Measurements from ENCODE around the gene PRXL2C. TPM values are rescaled to one million over a fixed set of nuclear protein-coding genes. Genes with fewer than 3 reads are reported as not detected.
"Not testable (repeated sequence)": the region's sequence is repeated elsewhere in the genome, so short reads cannot be mapped to it uniquely, and the experiment has no call there.

The PRXL2C gene, protein sequence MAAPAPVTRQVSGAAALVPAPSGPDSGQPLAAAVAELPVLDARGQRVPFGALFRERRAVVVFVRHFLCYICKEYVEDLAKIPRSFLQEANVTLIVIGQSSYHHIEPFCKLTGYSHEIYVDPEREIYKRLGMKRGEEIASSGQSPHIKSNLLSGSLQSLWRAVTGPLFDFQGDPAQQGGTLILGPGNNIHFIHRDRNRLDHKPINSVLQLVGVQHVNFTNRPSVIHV
- 0.82 TPM for polyA plus RNA-seq (2012; ENCODE audit: low read depth, missing spikeins)

DNA sequence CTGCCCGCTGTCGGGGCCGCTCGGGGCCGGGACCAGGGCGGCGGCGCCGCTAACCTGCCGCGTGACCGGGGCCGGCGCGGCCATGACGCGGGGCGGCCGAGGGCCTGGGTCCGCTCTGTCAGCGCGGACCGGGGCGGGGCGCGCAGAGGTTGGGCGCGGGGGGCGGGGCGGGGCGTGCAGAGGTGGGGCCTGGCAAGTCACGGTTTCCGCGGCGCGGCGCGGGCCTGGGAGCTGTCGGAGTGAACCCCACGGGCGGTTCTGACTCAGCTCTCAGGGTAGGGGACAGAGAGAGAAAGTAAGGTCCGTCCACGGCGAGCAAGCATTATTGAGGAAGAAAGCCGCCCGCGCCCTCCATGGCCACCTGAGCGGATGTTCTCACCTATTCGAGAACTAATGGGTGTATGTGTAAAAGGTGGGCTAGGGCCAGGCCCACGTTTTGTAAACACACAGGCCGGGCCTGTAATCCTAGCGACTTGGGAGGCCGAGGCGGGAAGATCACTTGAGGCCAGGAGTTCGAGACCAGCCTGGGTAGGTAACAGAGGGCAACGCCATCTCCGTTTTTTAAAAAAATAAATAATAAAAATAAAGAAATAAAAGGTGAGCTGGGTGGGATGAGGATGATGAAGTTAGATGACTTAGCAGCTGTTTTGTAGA is at the start of gene PRXL2C:
TSS of gene PRXL2C (minus strand) at position 120 of the 654 bp plus-strand sequence. CDS start at position 84, 36 bp downstream.
- no peak for TF ChIP-seq SPI1 (IDR thresholded peaks at IDR 0.05; ENCODE audit: low read depth, low read length)
- TF ChIP-seq PAX5 (IDR thresholded peaks at IDR 0.05; ENCODE audit: insufficient read depth, low read length, severe bottlenecking) = no peak
- no peak for TF ChIP-seq POLR2AphosphoS5 (IDR thresholded peaks at IDR 0.05; ENCODE audit: low read depth, low read length)
- TF ChIP-seq POLR2A (IDR thresholded peaks at IDR 0.05; ENCODE audit: low read depth, low read length) = no peak
- TF ChIP-seq POU2F2 (IDR thresholded peaks at IDR 0.05; ENCODE audit: low read depth, low read length) = no peak
- TF ChIP-seq TAF1 (IDR thresholded peaks at IDR 0.05; ENCODE audit: low read depth, low read length) = no peak
- FAIRE-seq = no peak
- no peak for DNase-seq (ENCODE audit: insufficient read length, low spot score)

DNA sequence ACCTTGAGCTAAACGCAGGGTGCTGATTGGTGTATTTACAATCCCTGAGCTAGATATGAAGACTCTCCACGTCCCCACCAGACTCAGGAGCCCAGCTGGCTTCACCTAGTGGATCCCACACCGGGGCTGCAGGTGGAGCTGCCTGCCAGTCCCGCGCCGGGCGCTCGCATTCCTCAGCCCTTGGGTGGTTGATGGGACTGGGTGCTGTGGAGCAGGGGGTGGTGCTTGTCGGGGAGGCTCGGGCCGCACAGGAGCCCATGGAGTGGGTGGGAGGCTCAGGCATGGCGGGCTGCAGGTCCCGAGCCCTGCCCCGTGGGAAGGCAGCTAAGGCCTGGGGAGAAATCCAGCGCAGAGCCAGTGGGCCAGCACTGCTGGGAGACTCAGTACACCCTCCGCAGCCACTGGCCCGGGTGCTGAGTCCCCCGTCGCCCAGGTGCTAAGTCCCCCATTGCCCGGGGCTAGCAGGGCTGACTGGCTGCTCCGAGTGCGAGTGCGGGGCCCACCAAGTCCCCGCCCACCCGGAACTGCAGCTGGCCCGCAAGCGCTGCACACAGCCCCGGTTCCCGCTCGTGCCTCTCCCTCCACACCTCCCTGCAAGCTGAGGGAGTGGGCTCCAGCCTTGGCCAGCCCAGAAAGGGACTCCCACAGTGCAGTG is 45.7 kb upstream of the PRXL2C start:
- FAIRE-seq; DNase-seq (ENCODE audit: insufficient read length, low spot score): not testable (repeated sequence)

DNA sequence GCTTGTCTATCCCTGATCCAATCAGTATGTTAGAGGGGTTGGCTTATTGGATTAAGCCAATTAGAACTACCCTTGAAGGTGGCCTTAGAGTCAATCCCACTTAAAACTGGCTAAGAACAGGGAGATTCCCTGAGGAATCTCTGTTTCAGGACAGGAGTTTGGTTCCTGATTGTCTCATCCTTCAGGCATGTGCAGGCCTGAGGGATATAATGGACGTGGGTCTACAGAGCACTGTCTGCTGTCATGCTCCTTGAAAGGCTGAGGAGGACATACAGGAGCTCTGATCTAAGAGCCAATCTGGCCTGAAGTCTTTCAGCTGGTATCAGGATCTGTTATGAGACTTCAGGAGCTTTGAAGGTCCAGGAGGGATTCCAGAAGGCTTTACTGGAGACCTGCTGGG is 36.2 kb upstream of the PRXL2C start:
- FAIRE-seq = no peak
- no peak for TF ChIP-seq POLR2AphosphoS5 (IDR thresholded peaks at IDR 0.05; ENCODE audit: low read depth, low read length)
- DNase-seq (ENCODE audit: insufficient read length, low spot score) = no peak

DNA sequence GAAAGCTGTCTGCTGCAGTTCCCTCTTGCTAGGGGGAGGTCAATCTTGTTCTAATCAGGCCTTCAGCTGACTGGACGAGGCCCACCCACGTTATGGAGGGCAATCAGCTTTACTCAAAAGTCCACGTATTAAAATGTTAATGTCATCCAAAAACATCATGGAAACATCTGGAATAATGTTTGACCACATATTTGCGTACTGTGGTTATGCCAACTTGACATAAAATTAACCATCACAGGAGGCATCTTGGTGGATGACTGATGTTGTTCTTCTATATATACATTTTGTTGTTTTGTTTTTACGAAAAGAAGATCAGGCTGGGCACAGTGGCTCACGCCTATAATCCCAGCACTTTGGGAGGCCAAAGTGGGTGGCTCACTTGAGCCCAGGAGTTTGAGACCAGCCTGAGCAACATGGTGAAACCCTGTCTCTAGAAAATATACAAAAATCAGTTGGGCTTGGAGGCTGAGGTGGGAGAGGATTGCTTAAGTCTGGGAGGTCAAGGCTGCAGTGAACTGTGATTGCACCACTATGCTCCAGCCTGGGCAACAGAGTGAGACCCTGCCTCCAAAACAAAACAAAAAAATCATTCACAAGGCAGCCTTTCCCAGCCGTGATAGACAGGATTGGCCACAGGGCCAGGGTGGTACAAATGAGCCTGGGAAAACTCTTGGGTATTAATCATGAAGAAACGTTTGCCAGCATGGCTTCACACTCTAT is 33.8 kb upstream of the PRXL2C start:
- no peak for FAIRE-seq
- no peak for DNase-seq (ENCODE audit: insufficient read length, low spot score)
- TF ChIP-seq PAX5 (IDR thresholded peaks at IDR 0.05; ENCODE audit: insufficient read depth, low read length, severe bottlenecking) (no peak), POLR2AphosphoS5 (IDR thresholded peaks at IDR 0.05; ENCODE audit: low read depth, low read length) (no peak), TAF1 (IDR thresholded peaks at IDR 0.05; ENCODE audit: low read depth, low read length) (no peak), POU2F2 (IDR thresholded peaks at IDR 0.05; ENCODE audit: low read depth, low read length) (no peak), SPI1 (IDR thresholded peaks at IDR 0.05; ENCODE audit: low read depth, low read length) (no peak), POLR2A (IDR thresholded peaks at IDR 0.05; ENCODE audit: low read depth, low read length) (no peak)

DNA sequence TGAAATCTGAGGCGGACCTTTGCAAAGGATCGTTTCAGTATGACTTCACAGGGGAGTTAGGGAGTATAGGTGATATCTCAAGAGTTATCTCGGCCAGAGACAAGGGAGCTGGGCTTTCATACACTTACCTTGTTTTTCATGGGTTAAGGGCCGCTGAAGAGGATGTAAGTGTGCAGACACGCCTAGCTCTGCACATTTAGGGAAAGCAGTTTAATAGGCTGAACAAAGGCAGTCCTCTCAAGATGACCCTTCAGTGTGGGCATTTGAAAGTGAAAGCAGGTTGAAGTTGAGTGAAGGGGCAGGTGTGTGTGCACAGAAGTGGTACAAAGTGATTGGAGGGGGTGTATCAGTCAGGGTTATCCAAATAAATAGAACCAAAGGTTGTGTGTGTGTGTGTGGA is 33.1 kb upstream of the PRXL2C start:
- DNase-seq (ENCODE audit: insufficient read length, low spot score) (no peak), FAIRE-seq (no peak)
- TF ChIP-seq POU2F2 (IDR thresholded peaks at IDR 0.05; ENCODE audit: low read depth, low read length) (no peak), POLR2AphosphoS5 (IDR thresholded peaks at IDR 0.05; ENCODE audit: low read depth, low read length) (no peak)

DNA sequence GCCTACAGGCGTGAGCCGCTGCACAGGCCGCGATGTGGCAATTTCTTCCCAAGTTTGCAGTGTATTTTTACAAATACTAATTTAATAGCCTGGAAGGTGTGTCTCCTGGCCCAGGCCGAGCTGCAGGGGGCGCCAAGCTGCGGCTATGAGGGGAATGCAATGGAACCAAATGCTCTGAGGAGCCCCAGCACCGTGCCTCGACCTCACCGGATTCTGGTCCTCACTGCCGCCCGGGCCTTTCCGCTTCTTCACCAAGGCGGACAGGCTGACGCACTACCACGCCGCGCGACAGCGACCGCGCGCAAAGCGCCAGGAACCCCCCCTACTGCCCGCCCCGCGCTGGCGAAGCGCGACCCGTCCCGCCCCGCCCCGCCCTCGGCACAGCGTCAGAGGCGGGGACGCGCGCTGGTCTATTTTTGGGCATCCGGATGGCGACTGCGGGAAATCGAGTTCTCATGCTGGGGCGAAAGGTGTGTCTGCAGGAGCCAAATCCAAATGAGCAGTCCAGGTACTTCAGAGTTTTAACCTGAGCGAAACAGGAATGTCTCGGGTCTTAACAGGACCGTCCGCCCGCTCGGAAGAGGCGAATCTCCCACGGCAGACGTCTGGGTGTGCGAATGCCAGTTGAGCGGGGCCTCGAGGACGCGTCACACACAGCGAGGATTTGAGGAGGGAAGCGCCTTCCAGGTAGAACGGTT is 31.7 kb upstream of the PRXL2C start:
- DNase-seq (ENCODE audit: insufficient read length, low spot score) = peak; percentile 20
- no peak for TF ChIP-seq SPI1 (IDR thresholded peaks at IDR 0.05; ENCODE audit: low read depth, low read length)
- TF ChIP-seq TAF1 (IDR thresholded peaks at IDR 0.05; ENCODE audit: low read depth, low read length) = no peak
- no peak for TF ChIP-seq PAX5 (IDR thresholded peaks at IDR 0.05; ENCODE audit: insufficient read depth, low read length, severe bottlenecking)
- no peak for TF ChIP-seq POLR2AphosphoS5 (IDR thresholded peaks at IDR 0.05; ENCODE audit: low read depth, low read length)
- no peak for TF ChIP-seq POU2F2 (IDR thresholded peaks at IDR 0.05; ENCODE audit: low read depth, low read length)
- TF ChIP-seq POLR2A (IDR thresholded peaks at IDR 0.05; ENCODE audit: low read depth, low read length) = no peak
- no peak for FAIRE-seq

DNA sequence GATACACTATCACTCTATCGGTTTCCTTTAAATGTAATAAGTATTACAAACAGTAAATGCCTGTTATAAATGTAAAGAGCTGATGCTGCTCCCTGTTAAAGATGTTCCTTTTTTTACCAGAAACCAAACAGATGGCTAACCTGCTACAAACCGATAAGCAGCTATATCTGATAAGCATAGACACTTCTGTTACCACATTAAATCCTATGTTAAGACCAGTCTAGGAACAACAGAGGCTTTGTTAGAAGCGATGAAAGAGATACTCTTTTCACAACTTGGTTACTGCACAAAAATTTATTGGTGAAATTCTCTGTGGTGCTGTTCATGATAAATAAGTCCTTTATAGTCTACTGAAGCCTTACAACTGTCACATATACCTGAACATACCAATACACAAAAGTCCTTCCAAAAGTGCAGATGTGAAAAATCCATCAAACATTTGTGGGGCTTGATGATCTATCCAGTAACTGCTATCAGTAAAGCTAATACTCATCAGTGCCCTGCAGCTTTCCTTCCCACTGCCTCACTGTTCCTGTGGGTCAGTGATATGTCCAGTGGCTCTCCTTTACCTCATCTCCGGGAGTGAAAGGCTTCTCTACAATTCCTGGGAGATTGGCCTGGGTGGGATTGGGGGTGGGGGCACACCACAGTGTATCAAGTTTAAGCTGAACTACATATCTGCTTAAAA is 25.8 kb upstream of the PRXL2C start:
- FAIRE-seq (no peak), DNase-seq (ENCODE audit: insufficient read length, low spot score) (no peak)
- TF ChIP-seq POLR2A (IDR thresholded peaks at IDR 0.05; ENCODE audit: low read depth, low read length) = no peak
- TF ChIP-seq POU2F2 (IDR thresholded peaks at IDR 0.05; ENCODE audit: low read depth, low read length) = no peak
- no peak for TF ChIP-seq PAX5 (IDR thresholded peaks at IDR 0.05; ENCODE audit: insufficient read depth, low read length, severe bottlenecking)
- no peak for TF ChIP-seq SPI1 (IDR thresholded peaks at IDR 0.05; ENCODE audit: low read depth, low read length)

DNA sequence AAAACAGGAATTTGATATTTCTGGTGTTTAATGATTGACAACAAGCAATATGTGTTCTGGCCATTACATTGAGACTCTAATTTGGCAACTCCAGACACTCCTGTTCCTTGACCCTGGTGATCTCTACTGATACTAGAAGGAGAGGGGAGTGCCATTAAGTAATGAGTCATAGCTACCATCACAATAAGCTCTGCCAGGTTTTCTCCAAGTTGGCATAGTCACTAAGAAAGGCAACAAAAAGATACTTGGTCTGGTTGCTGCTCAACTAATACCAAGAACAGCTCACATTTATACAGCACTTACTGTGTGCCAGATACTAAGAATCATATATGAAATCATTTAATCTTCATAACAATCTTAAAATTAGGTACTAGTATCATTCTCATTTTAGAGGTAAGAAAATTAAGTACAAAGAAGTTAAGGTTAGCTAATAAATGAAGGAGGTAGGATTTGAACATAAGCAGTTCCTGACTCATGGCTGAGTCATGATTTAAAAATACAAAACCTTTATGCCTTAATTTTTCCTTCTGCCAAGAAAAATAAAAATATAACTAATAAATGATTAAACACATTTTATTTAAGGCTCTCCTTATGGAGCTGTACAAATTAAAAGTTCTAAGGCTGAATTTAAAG is 19.9 kb upstream of the PRXL2C start:
- DNase-seq (ENCODE audit: insufficient read length, low spot score) (no peak), FAIRE-seq (no peak)
- TF ChIP-seq POLR2AphosphoS5 (IDR thresholded peaks at IDR 0.05; ENCODE audit: low read depth, low read length) (no peak), SPI1 (IDR thresholded peaks at IDR 0.05; ENCODE audit: low read depth, low read length) (no peak), POLR2A (IDR thresholded peaks at IDR 0.05; ENCODE audit: low read depth, low read length) (no peak), POU2F2 (IDR thresholded peaks at IDR 0.05; ENCODE audit: low read depth, low read length) (no peak), TAF1 (IDR thresholded peaks at IDR 0.05; ENCODE audit: low read depth, low read length) (no peak), PAX5 (IDR thresholded peaks at IDR 0.05; ENCODE audit: insufficient read depth, low read length, severe bottlenecking) (no peak)

DNA sequence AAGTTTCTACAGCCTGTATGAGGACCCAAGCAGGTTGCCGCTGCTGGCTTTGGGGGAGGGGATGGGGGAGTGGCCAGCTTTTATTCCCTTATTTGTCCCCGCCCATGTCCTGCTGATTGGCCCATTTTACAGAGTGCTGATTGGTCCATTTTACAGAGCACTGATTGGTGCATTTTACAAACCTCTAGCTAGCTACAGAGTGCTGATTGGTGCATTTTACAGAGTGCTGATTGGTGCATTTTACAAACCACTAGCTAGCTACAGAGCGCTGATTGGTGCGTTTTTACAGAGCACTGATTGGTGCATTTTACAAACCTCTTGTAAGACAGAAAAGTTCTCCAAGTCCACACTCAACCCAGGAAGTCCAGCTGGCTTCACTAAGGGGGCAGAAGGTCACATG is 18.7 kb upstream of the PRXL2C start:
- not testable (repeated sequence) for FAIRE-seq

More for the DNA sequence above, 18.7 kb upstream of the PRXL2C start:
- DNase-seq (ENCODE audit: insufficient read length, low spot score) = not testable (repeated sequence)
